GM12878 (cell line): ENCODE results near the gene MLXIPL. TPM values are rescaled to one million over a fixed set of nuclear protein-coding genes. Genes with fewer than 3 reads are reported as not detected.

Source experiments
- ATF3 ChIP-seq: IDR thresholded peaks from 2 replicates; pipeline ENCODE4 v1.6.1; 2011; ENCODE audit warnings: low read depth, mild to moderate bottlenecking, low read length, moderate library complexity, borderline replicate concordance; ENCODE audit errors: extremely low read depth
- BACH1 ChIP-seq: fragments of 450-650 bp; IDR thresholded peaks from 2 replicates; pipeline ENCODE4 v1.6.1; 2017; ENCODE audit warnings: mild to moderate bottlenecking, borderline replicate concordance
- BHLHE40 ChIP-seq, 2 experiments: fragments of 450-650 bp in 1 of 2; IDR thresholded peaks; 2 replicates each; pipeline ENCODE4 v1.6.1; 2011 to 2017; ENCODE audit warnings: low read depth in 2 of 2, borderline replicate concordance in 1 of 2, improper control_type of control experiment in 1 of 2, low read length in 1 of 2, mild to moderate bottlenecking in 1 of 2
- CTCF ChIP-seq, 3 experiments: IDR thresholded peaks in 2 of 3; conservative IDR thresholded peaks in 1 of 3; 2 replicates each; pipeline ENCODE4 v1.5.1; 2011; ENCODE audit warnings: low read depth in 3 of 3, low read length in 3 of 3, mild to moderate bottlenecking in 3 of 3, control low read depth in 2 of 3, moderate library complexity in 2 of 3, inconsistent platforms in 1 of 3, mixed read lengths in 1 of 3; ENCODE audit not compliant: control insufficient read depth in 2 of 3, insufficient read depth in 1 of 3; ENCODE audit errors: extremely low read depth in 1 of 3
- IKZF2 ChIP-seq, 2 experiments: fragments of 450-650 bp; IDR thresholded peaks; 2 replicates each; pipeline ENCODE4 v1.6.1; 2017; ENCODE audit warnings: mild to moderate bottlenecking in 2 of 2, moderate library complexity in 2 of 2
- IRF3 ChIP-seq: fragments of 450-650 bp; IDR thresholded peaks from 2 replicates; pipeline ENCODE4 v1.6.1; 2014; ENCODE audit warnings: mild to moderate bottlenecking
- IRF4 ChIP-seq: IDR thresholded peaks from 2 replicates; pipeline ENCODE4 v1.6.1; 2011; ENCODE audit warnings: low read depth, low read length
- IRF5 ChIP-seq: fragments of 450-650 bp; IDR thresholded peaks from 2 replicates; pipeline ENCODE4 v1.6.1; 2017; ENCODE audit warnings: borderline replicate concordance
- JUNB ChIP-seq: IDR thresholded peaks from 2 replicates; pipeline ENCODE4 v1.6.1; 2016; ENCODE audit warnings: antibody characterized with exemption, mild to moderate bottlenecking
- KLF5 ChIP-seq: fragments of 450-650 bp; IDR thresholded peaks from 2 replicates; pipeline ENCODE4 v1.6.1; 2014; ENCODE audit warnings: mild to moderate bottlenecking; ENCODE audit not compliant: partially characterized antibody
- MAX ChIP-seq: IDR thresholded peaks from 2 replicates; pipeline ENCODE4 v1.6.1; 2012; ENCODE audit warnings: low read depth, low read length, improper control_type of control experiment
- MYC ChIP-seq: IDR thresholded peaks from 2 replicates; pipeline ENCODE4 v1.6.1; 2011; ENCODE audit warnings: mild to moderate bottlenecking, low read length, moderate library complexity, inconsistent platforms; ENCODE audit not compliant: insufficient read depth, insufficient replicate concordance, insufficient read length, severe bottlenecking
- NRF1 ChIP-seq: conservative IDR thresholded peaks from 2 replicates; pipeline ENCODE4 v1.6.1; 2011; ENCODE audit warnings: mild to moderate bottlenecking, low read depth, low read length, improper control_type of control experiment
- PAX5 ChIP-seq: IDR thresholded peaks from 2 replicates; pipeline ENCODE4 v1.6.1; 2011; ENCODE audit warnings: low read depth, low read length, borderline replicate concordance
- PBX3 ChIP-seq: IDR thresholded peaks from 2 replicates; pipeline ENCODE4 v1.6.1; 2011; ENCODE audit warnings: mild to moderate bottlenecking, low read depth, low read length, moderate library complexity; ENCODE audit not compliant: insufficient replicate concordance
- SIN3A ChIP-seq: IDR thresholded peaks from 2 replicates; pipeline ENCODE4 v1.6.1; 2012; ENCODE audit warnings: low read depth, low read length, improper control_type of control experiment
- SIX5 ChIP-seq: IDR thresholded peaks from 2 replicates; pipeline ENCODE4 v1.6.1; 2011; ENCODE audit warnings: mild to moderate bottlenecking, low read depth, low read length, moderate library complexity; ENCODE audit not compliant: severe bottlenecking
- SPI1 ChIP-seq: IDR thresholded peaks from 2 replicates; pipeline ENCODE4 v1.6.1; 2011; ENCODE audit warnings: low read depth, mild to moderate bottlenecking, low read length, moderate library complexity, borderline replicate concordance; ENCODE audit not compliant: insufficient read depth
- ZBTB33 ChIP-seq: fragments of 450-650 bp; IDR thresholded peaks from 2 replicates; pipeline ENCODE4 v1.6.1; 2017; ENCODE audit warnings: mild to moderate bottlenecking
- ZNF622 ChIP-seq: fragments of 450-650 bp; IDR thresholded peaks from 2 replicates; pipeline ENCODE4 v1.6.1; 2017; ENCODE audit warnings: mild to moderate bottlenecking, inconsistent platforms
- polyA plus RNA-seq, 11 experiments: library from polyadenylated mRNA; depleted of rRNA in 4 of 11; unstranded in 6 of 11; stranded (reverse) in 5 of 11; fragments of >200 nt; fragmentation: Nextera tagmentation in 4 of 11; fragmentation: Illumina TruSeq in 1 of 11; extraction: Ambion mirVana in 4 of 11; extraction: Trizol in 1 of 11; gene quantifications; 1 replicate in 1 of 11; 2 replicates in 10 of 11; pipeline versions ENCODE4 v1.2.1 to v1.2.3, GENCODE V29; 2011 to 2016; ENCODE audit warnings: inconsistent platforms in 2 of 11, missing spikeins in 2 of 11, low read depth in 1 of 11
- total RNA-seq, 4 experiments: library from RNA; depleted of rRNA in 3 of 4; stranded (reverse); fragments of >200 nt in 3 of 4; fragmentation: Illumina TruSeq in 1 of 4; extraction: Trizol in 1 of 4; gene quantifications; 2 replicates each; pipeline versions ENCODE4 v1.2.1 to v1.2.3, GENCODE V29; 2013 to 2021

Gene MLXIPL
- total and polyA plus RNA-seq, 10 of the 15 experiments (the other 5 are each of a cell fraction or from before 2014, with no cell fraction given) = 0.21 TPM; not detected in 9

GRCh38 chr7:73578342-73579128, 45.8 kb downstream of the MLXIPL start, which contains the start of gene TBL2 (continued):
- TF ChIP-seq SIX5 = no peak
- no peak; the same call in 1 of the 2 replicates for TF ChIP-seq MAX
- TF ChIP-seq CTCF (IDR thresholded peaks at IDR 0.05 in 2 of 3, conservative IDR thresholded peaks at IDR 0.05 in 1 of 3; ENCODE audit: control insufficient read depth in 2 of 3, extremely low read depth in 1 of 3, insufficient read depth in 1 of 3, low read depth in 3 of 3, low read length in 3 of 3) = peak; percentile 24 to 38 (median 36); a peak in 3 of 6 replicates
- no peak for TF ChIP-seq ATF3
- no peak for TF ChIP-seq SPI1
- no peak for TF ChIP-seq NRF1
- peak; percentile 81 for TF ChIP-seq MYC
- TF ChIP-seq PAX5 = 0 out of 2 replicates have a peak, but pooled peaks have one; percentile 16
- no peak for TF ChIP-seq ZNF622
- TF ChIP-seq BHLHE40 (IDR thresholded peaks at IDR 0.05; ENCODE audit: borderline replicate concordance in 1 of 2, low read depth in 2 of 2, low read length in 1 of 2) = peak; percentile 22 to 68; a peak in 2 of 4 replicates
- TF ChIP-seq IRF5 = no peak
- TF ChIP-seq PBX3 = no peak
- no peak for TF ChIP-seq ZBTB33
- TF ChIP-seq BACH1 = peak; percentile 81; the same call in 1 of the 2 replicates
- no peak for TF ChIP-seq IRF3
- no peak for TF ChIP-seq JUNB
- TF ChIP-seq IKZF2 (IDR thresholded peaks at IDR 0.05) = no peak
- TF ChIP-seq SIN3A = no peak
- TF ChIP-seq IRF4 = no peak
- peak; percentile 57 for TF ChIP-seq KLF5
